ENCODE data around the gene EPHB6.

Gene EPHB6

GRCh38 chr7:142876236-142876960 lies 21.5 kb downstream of the EPHB6 start:
- no peak for DNase-seq (ENCODE audit: low read depth)
- TF ChIP-seq, protein P1, sequence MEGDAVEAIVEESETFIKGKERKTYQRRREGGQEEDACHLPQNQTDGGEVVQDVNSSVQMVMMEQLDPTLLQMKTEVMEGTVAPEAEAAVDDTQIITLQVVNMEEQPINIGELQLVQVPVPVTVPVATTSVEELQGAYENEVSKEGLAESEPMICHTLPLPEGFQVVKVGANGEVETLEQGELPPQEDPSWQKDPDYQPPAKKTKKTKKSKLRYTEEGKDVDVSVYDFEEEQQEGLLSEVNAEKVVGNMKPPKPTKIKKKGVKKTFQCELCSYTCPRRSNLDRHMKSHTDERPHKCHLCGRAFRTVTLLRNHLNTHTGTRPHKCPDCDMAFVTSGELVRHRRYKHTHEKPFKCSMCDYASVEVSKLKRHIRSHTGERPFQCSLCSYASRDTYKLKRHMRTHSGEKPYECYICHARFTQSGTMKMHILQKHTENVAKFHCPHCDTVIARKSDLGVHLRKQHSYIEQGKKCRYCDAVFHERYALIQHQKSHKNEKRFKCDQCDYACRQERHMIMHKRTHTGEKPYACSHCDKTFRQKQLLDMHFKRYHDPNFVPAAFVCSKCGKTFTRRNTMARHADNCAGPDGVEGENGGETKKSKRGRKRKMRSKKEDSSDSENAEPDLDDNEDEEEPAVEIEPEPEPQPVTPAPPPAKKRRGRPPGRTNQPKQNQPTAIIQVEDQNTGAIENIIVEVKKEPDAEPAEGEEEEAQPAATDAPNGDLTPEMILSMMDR (IDR thresholded peaks at IDR 0.05; ENCODE audit: insufficient read depth, low read depth, low read length, missing control alignments): no peak
- H3K4me3 ChIP-seq (ENCODE audit: low read depth, low read length): no peak overlapping the region

DNA sequence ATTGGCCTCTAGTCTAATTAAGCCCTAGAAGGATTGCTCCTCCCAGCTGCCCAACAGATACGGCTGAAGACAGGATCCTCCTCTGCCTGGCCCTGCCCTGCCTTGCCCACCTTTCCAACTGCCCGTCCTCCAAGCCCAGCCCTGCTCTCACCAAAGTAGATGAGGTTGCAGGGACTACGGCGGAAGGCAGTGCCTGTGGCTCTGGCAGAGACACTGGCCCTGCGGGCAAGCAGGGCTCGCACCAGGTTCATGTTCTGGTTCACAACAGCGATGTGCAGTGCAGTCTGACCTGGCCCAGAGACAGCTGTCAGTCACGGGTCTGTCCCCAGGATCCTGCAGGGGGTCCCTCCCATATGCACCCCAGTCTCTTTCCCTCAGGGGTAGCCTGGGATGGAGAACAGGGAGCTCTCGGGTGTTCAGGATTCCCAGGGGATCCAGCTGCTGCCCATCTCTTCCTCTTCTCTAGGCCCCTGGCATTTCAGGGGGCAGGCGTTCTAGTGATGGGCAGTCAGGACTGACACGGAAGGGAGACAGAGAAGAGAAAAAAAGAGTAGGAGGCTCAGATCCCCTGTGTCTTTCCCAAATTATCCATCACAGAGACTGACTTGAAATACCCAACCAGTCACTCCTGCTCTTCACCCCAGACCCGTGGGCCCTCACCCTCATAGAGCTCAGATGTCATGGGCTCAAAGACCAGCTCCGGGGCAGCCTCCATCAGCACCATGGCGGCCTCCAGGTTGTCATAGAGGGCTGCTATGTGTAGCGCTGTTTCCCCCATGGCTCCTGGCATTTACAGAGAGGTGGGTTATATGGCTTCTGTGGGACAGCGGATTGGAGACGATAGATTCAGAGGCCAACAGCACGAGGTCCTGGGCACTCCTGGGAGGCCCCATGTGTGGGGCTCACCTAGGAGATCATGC lies 22.4 kb downstream of the EPHB6 start:
- H3K4me3 ChIP-seq (ENCODE audit: low read depth, low read length): no peak overlapping the region
- DNase-seq (ENCODE audit: low read depth): no peak
- TF ChIP-seq, protein P1 (IDR thresholded peaks at IDR 0.05; ENCODE audit: insufficient read depth, low read depth, low read length, missing control alignments): no peak

GRCh38 chr7:142878315-142878714 lies 23.4 kb downstream of the EPHB6 start:
- H3K4me3 ChIP-seq (ENCODE audit: low read depth, low read length): no peak overlapping the region
- no peak for DNase-seq (ENCODE audit: low read depth)
- TF ChIP-seq, protein P1 (IDR thresholded peaks at IDR 0.05; ENCODE audit: insufficient read depth, low read depth, low read length, missing control alignments): no peak

DNA sequence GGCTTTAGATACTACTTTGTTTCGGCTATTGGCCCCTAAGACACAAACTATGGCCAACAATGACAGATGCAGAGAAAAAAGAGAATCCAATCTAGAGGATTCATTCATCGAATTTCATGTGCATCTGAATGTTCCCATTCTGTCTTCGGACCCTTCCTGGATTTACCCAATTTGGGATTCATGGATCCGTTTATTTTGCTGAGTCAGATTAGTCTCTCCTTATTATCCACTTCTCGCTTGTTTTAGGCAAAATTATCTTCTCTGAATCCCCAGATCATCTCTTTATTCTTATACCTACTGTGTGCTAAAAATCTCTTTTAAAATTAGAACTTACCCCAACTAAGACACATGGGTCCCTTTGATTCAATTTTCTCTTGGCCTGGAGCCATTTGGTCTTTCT lies 24.2 kb downstream of the EPHB6 start:
- no peak for DNase-seq (ENCODE audit: low read depth)
- TF ChIP-seq, protein P1 (IDR thresholded peaks at IDR 0.05; ENCODE audit: insufficient read depth, low read depth, low read length, missing control alignments): no peak
- no peak overlapping the region for H3K4me3 ChIP-seq (ENCODE audit: low read depth, low read length)

- TF ChIP-seq, protein P1 (IDR thresholded peaks at IDR 0.05; ENCODE audit: insufficient read depth, low read depth, low read length, missing control alignments): peak; percentile 89
- no peak overlapping the region for H3K4me3 ChIP-seq (ENCODE audit: low read depth, low read length)
- peak; percentile 60 for DNase-seq (ENCODE audit: low read depth)
Measured at GRCh38 chr7:142880876-142881505, 26.1 kb downstream of the EPHB6 start.

- DNase-seq (ENCODE audit: low read depth): peak; percentile 47
- TF ChIP-seq, protein P1 (IDR thresholded peaks at IDR 0.05; ENCODE audit: insufficient read depth, low read depth, low read length, missing control alignments): no peak
Measured at GRCh38 chr7:142881586-142882337, 26.9 kb downstream of the EPHB6 start.

More at GRCh38 chr7:142881586-142882337, 26.9 kb downstream of the EPHB6 start:
- no peak overlapping the region for H3K4me3 ChIP-seq (ENCODE audit: low read depth, low read length)
